ENCODE measurements around the gene IREB2. TPM values are rescaled to one million over a fixed set of nuclear protein-coding genes. Genes with fewer than 3 reads are reported as not detected.

Gene IREB2
- total RNA-seq, 1 donor from 2014 or later, result 97.6 TPM

DNA sequence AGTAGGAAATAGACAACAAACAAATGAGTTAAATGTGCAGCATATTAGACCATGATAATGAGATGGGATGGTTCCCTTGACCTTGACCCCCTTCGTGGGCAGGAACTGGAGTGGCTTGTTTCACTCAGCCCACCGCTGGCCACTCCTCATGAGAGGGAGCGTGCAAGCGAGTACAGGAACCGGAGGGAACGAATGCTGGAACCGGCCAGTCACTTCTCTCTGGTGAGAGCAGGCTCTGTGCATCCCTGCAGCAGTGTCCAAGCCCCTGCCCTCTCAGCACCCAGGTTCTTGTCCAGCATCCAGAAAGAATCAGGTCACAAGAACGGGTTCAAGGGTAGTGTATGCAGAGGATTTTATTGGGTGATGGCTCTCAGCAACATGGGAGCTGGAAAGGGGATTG lies 17.2 kb upstream of the IREB2 start:
- Mint-ChIP-seq H3K27me3 (ENCODE audit: low read depth) (peaks cover 20% of the 10 kb centered on the region), H3K4me1 (peaks cover 11% of the 10 kb centered on the region), H3K9me3 (no peaks in the 10 kb centered on the region), H3K27ac (ENCODE audit: unreplicated experiment) (no peak overlapping the region), H3K36me3 (ENCODE audit: low read depth) (no peaks in the 10 kb centered on the region), H3K4me3 (no peak overlapping the region)
- TF ChIP-seq, protein P1, sequence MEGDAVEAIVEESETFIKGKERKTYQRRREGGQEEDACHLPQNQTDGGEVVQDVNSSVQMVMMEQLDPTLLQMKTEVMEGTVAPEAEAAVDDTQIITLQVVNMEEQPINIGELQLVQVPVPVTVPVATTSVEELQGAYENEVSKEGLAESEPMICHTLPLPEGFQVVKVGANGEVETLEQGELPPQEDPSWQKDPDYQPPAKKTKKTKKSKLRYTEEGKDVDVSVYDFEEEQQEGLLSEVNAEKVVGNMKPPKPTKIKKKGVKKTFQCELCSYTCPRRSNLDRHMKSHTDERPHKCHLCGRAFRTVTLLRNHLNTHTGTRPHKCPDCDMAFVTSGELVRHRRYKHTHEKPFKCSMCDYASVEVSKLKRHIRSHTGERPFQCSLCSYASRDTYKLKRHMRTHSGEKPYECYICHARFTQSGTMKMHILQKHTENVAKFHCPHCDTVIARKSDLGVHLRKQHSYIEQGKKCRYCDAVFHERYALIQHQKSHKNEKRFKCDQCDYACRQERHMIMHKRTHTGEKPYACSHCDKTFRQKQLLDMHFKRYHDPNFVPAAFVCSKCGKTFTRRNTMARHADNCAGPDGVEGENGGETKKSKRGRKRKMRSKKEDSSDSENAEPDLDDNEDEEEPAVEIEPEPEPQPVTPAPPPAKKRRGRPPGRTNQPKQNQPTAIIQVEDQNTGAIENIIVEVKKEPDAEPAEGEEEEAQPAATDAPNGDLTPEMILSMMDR (conservative IDR thresholded peaks at IDR 0.05), result no peak
- no peak for DNase-seq (ENCODE audit: low read depth, low spot score)

GRCh38 chr15:78421238-78421965 lies 16.6 kb upstream of the IREB2 start:
- no peak for DNase-seq (ENCODE audit: low read depth, low spot score)
- H3K36me3 Mint-ChIP-seq (ENCODE audit: low read depth), result no peaks in the 10 kb centered on the region
- H3K4me1 Mint-ChIP-seq, result peaks cover 11% of the 10 kb centered on the region
- TF ChIP-seq, protein P1 (conservative IDR thresholded peaks at IDR 0.05), result no peak
- H3K9me3 Mint-ChIP-seq, result no peaks in the 10 kb centered on the region
- no peak overlapping the region for H3K27ac Mint-ChIP-seq (ENCODE audit: unreplicated experiment)
- no peak overlapping the region for H3K4me3 Mint-ChIP-seq
- H3K27me3 Mint-ChIP-seq (ENCODE audit: low read depth), result peaks cover 23% of the 10 kb centered on the region

GRCh38 chr15:78422571-78423340 lies 15.3 kb upstream of the IREB2 start:
- no peaks in the 10 kb centered on the region for H3K36me3 Mint-ChIP-seq (ENCODE audit: low read depth)
- no peaks in the 10 kb centered on the region for H3K9me3 Mint-ChIP-seq
- TF ChIP-seq, protein P1 (conservative IDR thresholded peaks at IDR 0.05), result peak; percentile 97
- no peak overlapping the region for H3K27ac Mint-ChIP-seq (ENCODE audit: unreplicated experiment)
- peak; percentile 54 for DNase-seq (ENCODE audit: low read depth, low spot score)
- H3K4me1 Mint-ChIP-seq, result peaks cover 6% of the 10 kb centered on the region
- H3K27me3 Mint-ChIP-seq (ENCODE audit: low read depth), result peaks cover 23% of the 10 kb centered on the region
- H3K4me3 Mint-ChIP-seq, result peak overlapping the region; percentile 10

- Mint-ChIP-seq H3K27me3 (ENCODE audit: low read depth) (peaks cover 27% of the 10 kb centered on the region), H3K4me3 (no peak overlapping the region), H3K36me3 (ENCODE audit: low read depth) (no peaks in the 10 kb centered on the region), H3K27ac (ENCODE audit: unreplicated experiment) (no peak overlapping the region), H3K9me3 (no peaks in the 10 kb centered on the region), H3K4me1 (peaks cover 6% of the 10 kb centered on the region)
- no peak for DNase-seq (ENCODE audit: low read depth, low spot score)
- TF ChIP-seq, protein P1 (conservative IDR thresholded peaks at IDR 0.05), result no peak
These were observed 13.3 kb upstream of the IREB2 start for GRCh38 chr15:78424673-78425072.

GRCh38 chr15:78425643-78426042 lies 12.4 kb upstream of the IREB2 start:
- no peak overlapping the region for H3K4me3 Mint-ChIP-seq
- H3K27ac Mint-ChIP-seq (ENCODE audit: unreplicated experiment), result no peak overlapping the region
- H3K4me1 Mint-ChIP-seq, result peaks cover 6% of the 10 kb centered on the region

More at GRCh38 chr15:78425643-78426042, 12.4 kb upstream of the IREB2 start:
- H3K9me3 Mint-ChIP-seq, result no peaks in the 10 kb centered on the region
- H3K27me3 Mint-ChIP-seq (ENCODE audit: low read depth), result peaks cover 37% of the 10 kb centered on the region
- DNase-seq (ENCODE audit: low read depth, low spot score), result no peak
- TF ChIP-seq, protein P1 (conservative IDR thresholded peaks at IDR 0.05), result no peak
- no peaks in the 10 kb centered on the region for H3K36me3 Mint-ChIP-seq (ENCODE audit: low read depth)
